ENCODE measurements around the gene VIP. TPM values are rescaled to one million over a fixed set of nuclear protein-coding genes. Genes with fewer than 3 reads are reported as not detected.

VIP gene
- total and polyA plus RNA-seq, 7 experiments from 2014 or later, result not detected

GRCh38 chr6:152721956-152722355 is 28.6 kb upstream of the VIP start:
- ChIA-PET CTCF (no interaction called here), POLR2A (no interaction called here)
- ATAC-seq, result no peak
- H3K27ac Mint-ChIP-seq, result no peak overlapping the region
- H3K4me1 Mint-ChIP-seq, result no peaks in the 10 kb centered on the region
- DNase-seq, result no peak
- Histone ChIP-seq H3K4me3 (ENCODE audit: low read length) (no peak overlapping the region), H3K27me3 (ENCODE audit: control insufficient read depth in 2 of 2, insufficient read depth in 2 of 2, low read length in 2 of 2) (no peaks in the 10 kb centered on the region), H3K36me3 (ENCODE audit: control insufficient read depth in 2 of 3, insufficient read depth in 3 of 3, low read length in 3 of 3) (no peaks in the 10 kb centered on the region), H3K9me3 (ENCODE audit: control insufficient read depth in 2 of 3, low read length in 3 of 3) (no peaks in the 10 kb centered on the region), H3K4me1 (ENCODE audit: control insufficient read depth in 2 of 2, insufficient read depth in 2 of 2, low read length in 2 of 2) (no peaks in the 10 kb centered on the region), H3K27ac (ENCODE audit: low read depth, low read length) (no peak overlapping the region)
- intact Hi-C loops (cut with micrococcal nuclease), result no loop called here
- no peaks in the 10 kb centered on the region for H3K36me3 Mint-ChIP-seq
- no peak overlapping the region for H3K4me3 Mint-ChIP-seq
- H3K9me3 Mint-ChIP-seq, result peaks cover 0 to 5% (median 0%) of the 10 kb centered on the region in 11 donors
- peaks cover 0 to 17% (median 5%) of the 10 kb centered on the region in 5 donors for H3K27me3 Mint-ChIP-seq

GRCh38 chr6:152723398-152723797 is 27.2 kb upstream of the VIP start:
- POLR2A ChIA-PET, result no interaction called here

GRCh38 chr6:152726313-152726712 is 24.3 kb upstream of the VIP start:
- CTCF ChIA-PET, result no interaction called here
- Mint-ChIP-seq H3K9me3 (peaks cover 0 to 7% (median 0%) of the 10 kb centered on the region in 11 donors), H3K4me3 (no peak overlapping the region), H3K27me3 (peaks cover 0 to 17% (median 5%) of the 10 kb centered on the region in 5 donors), H3K36me3 (no peaks in the 10 kb centered on the region), H3K4me1 (no peaks in the 10 kb centered on the region), H3K27ac (no peak overlapping the region)
- Histone ChIP-seq H3K27me3 (ENCODE audit: control insufficient read depth in 2 of 2, insufficient read depth in 2 of 2, low read length in 2 of 2) (no peaks in the 10 kb centered on the region), H3K4me1 (ENCODE audit: control insufficient read depth in 2 of 2, insufficient read depth in 2 of 2, low read length in 2 of 2) (no peaks in the 10 kb centered on the region), H3K4me3 (ENCODE audit: low read length) (no peak overlapping the region), H3K36me3 (ENCODE audit: control insufficient read depth in 2 of 3, insufficient read depth in 3 of 3, low read length in 3 of 3) (no peaks in the 10 kb centered on the region), H3K9me3 (ENCODE audit: control insufficient read depth in 2 of 3, low read length in 3 of 3) (no peaks in the 10 kb centered on the region), H3K27ac (ENCODE audit: low read depth, low read length) (no peak overlapping the region)
- no peak for ATAC-seq
- POLR2A ChIA-PET, result no interaction called here
- intact Hi-C loops (cut with micrococcal nuclease), result no loop called here
- no peak for DNase-seq

More at GRCh38 chr6:152723398-152723797, 27.2 kb upstream of the VIP start:
- Histone ChIP-seq H3K27ac (ENCODE audit: low read depth, low read length) (no peak overlapping the region), H3K4me3 (ENCODE audit: low read length) (no peak overlapping the region), H3K36me3 (ENCODE audit: control insufficient read depth in 2 of 3, insufficient read depth in 3 of 3, low read length in 3 of 3) (no peaks in the 10 kb centered on the region), H3K27me3 (ENCODE audit: control insufficient read depth in 2 of 2, insufficient read depth in 2 of 2, low read length in 2 of 2) (no peaks in the 10 kb centered on the region), H3K9me3 (ENCODE audit: control insufficient read depth in 2 of 3, low read length in 3 of 3) (no peaks in the 10 kb centered on the region), H3K4me1 (ENCODE audit: control insufficient read depth in 2 of 2, insufficient read depth in 2 of 2, low read length in 2 of 2) (no peaks in the 10 kb centered on the region)
- Mint-ChIP-seq H3K27ac (no peak overlapping the region), H3K27me3 (peaks cover 0 to 17% (median 5%) of the 10 kb centered on the region in 5 donors), H3K9me3 (peaks cover 0 to 7% (median 0%) of the 10 kb centered on the region in 11 donors), H3K4me3 (no peak overlapping the region), H3K36me3 (no peaks in the 10 kb centered on the region), H3K4me1 (no peaks in the 10 kb centered on the region)
- DNase-seq (no peak), ATAC-seq (no peak)
- CTCF ChIA-PET, result no interaction called here
- intact Hi-C loops (cut with micrococcal nuclease), result no loop called here

GRCh38 chr6:152727507-152727906 is 23.1 kb upstream of the VIP start:
- no peak overlapping the region for H3K4me3 Mint-ChIP-seq
- no peak overlapping the region for H3K27ac ChIP-seq (ENCODE audit: low read depth, low read length)
- POLR2A ChIA-PET, result no interaction called here
- no peaks in the 10 kb centered on the region for H3K36me3 ChIP-seq (ENCODE audit: control insufficient read depth in 2 of 3, insufficient read depth in 3 of 3, low read length in 3 of 3)
- ATAC-seq, result no peak
- CTCF ChIA-PET, result no interaction called here
- intact Hi-C loops (cut with micrococcal nuclease), result no loop called here
- H3K4me3 ChIP-seq (ENCODE audit: low read length), result no peak overlapping the region
- peaks cover 0 to 10% (median 5%) of the 10 kb centered on the region in 5 donors for H3K27me3 Mint-ChIP-seq
- H3K9me3 ChIP-seq (ENCODE audit: control insufficient read depth in 2 of 3, low read length in 3 of 3), result no peaks in the 10 kb centered on the region
- H3K27ac Mint-ChIP-seq, result no peak overlapping the region
- peaks cover 0 to 7% (median 0%) of the 10 kb centered on the region in 11 donors for H3K9me3 Mint-ChIP-seq
- no peaks in the 10 kb centered on the region for H3K36me3 Mint-ChIP-seq
- H3K4me1 Mint-ChIP-seq, result no peaks in the 10 kb centered on the region
- no peaks in the 10 kb centered on the region for H3K4me1 ChIP-seq (ENCODE audit: control insufficient read depth in 2 of 2, insufficient read depth in 2 of 2, low read length in 2 of 2)
- H3K27me3 ChIP-seq (ENCODE audit: control insufficient read depth in 2 of 2, insufficient read depth in 2 of 2, low read length in 2 of 2), result no peaks in the 10 kb centered on the region
- DNase-seq, result no peak

DNA sequence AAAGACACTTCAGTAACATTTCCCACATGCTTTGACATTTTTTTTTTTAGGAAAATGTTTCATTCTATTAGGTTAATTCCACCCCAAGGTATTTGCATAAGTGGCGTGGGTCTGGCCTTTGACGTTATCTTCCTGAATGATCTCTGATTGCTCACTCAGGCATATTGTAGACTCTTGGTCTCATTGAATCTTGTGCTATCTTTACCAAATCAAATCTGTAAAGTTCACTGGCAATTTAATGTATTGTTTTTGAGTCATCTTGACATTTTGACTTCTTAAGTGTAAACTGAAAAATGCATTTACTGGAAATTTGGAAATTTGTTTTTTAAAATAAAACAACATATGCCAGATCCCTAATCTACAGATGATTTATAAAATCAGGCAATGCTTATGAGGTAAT is 16.0 kb upstream of the VIP start:
- Histone ChIP-seq H3K36me3 (ENCODE audit: control insufficient read depth in 2 of 3, insufficient read depth in 3 of 3, low read length in 3 of 3) (no peaks in the 10 kb centered on the region), H3K9me3 (ENCODE audit: control insufficient read depth in 2 of 3, low read length in 3 of 3) (no peaks in the 10 kb centered on the region), H3K27me3 (ENCODE audit: control insufficient read depth in 2 of 2, insufficient read depth in 2 of 2, low read length in 2 of 2) (no peaks in the 10 kb centered on the region), H3K27ac (ENCODE audit: low read depth, low read length) (no peak overlapping the region), H3K4me3 (ENCODE audit: low read length) (no peak overlapping the region), H3K4me1 (ENCODE audit: control insufficient read depth in 2 of 2, insufficient read depth in 2 of 2, low read length in 2 of 2) (no peaks in the 10 kb centered on the region)
- CTCF ChIA-PET, result no interaction called here
- Mint-ChIP-seq H3K4me3 (no peak overlapping the region), H3K36me3 (no peaks in the 10 kb centered on the region), H3K4me1 (no peaks in the 10 kb centered on the region), H3K9me3 (peaks cover 0 to 7% (median 0%) of the 10 kb centered on the region in 11 donors), H3K27me3 (peaks cover 0 to 5% (median 0%) of the 10 kb centered on the region in 5 donors), H3K27ac (no peak overlapping the region)
- DNase-seq (no peak), ATAC-seq (no peak)
- intact Hi-C loops (cut with micrococcal nuclease), result no loop called here
- POLR2A ChIA-PET, result no interaction called here

- Histone ChIP-seq H3K4me3 (ENCODE audit: low read length) (no peak overlapping the region), H3K36me3 (ENCODE audit: control insufficient read depth in 2 of 3, insufficient read depth in 3 of 3, low read length in 3 of 3) (no peaks in the 10 kb centered on the region), H3K4me1 (ENCODE audit: control insufficient read depth in 2 of 2, insufficient read depth in 2 of 2, low read length in 2 of 2) (no peaks in the 10 kb centered on the region), H3K9me3 (ENCODE audit: control insufficient read depth in 2 of 3, low read length in 3 of 3) (no peaks in the 10 kb centered on the region), H3K27ac (ENCODE audit: low read depth, low read length) (no peak overlapping the region), H3K27me3 (ENCODE audit: control insufficient read depth in 2 of 2, insufficient read depth in 2 of 2, low read length in 2 of 2) (no peaks in the 10 kb centered on the region)
- Mint-ChIP-seq H3K27ac (no peak overlapping the region), H3K27me3 (peaks cover 0 to 5% (median 0%) of the 10 kb centered on the region in 5 donors), H3K36me3 (no peaks in the 10 kb centered on the region), H3K4me3 (no peak overlapping the region), H3K9me3 (peaks cover 0 to 7% (median 0%) of the 10 kb centered on the region in 11 donors), H3K4me1 (no peaks in the 10 kb centered on the region)
- no peak for DNase-seq
- ATAC-seq, result peak; percentile 44
- intact Hi-C loops (cut with micrococcal nuclease), result no loop called here
- ChIA-PET POLR2A (no interaction called here), CTCF (no interaction called here)
Measured at GRCh38 chr6:152736687-152737273, 13.8 kb upstream of the VIP start.

DNA sequence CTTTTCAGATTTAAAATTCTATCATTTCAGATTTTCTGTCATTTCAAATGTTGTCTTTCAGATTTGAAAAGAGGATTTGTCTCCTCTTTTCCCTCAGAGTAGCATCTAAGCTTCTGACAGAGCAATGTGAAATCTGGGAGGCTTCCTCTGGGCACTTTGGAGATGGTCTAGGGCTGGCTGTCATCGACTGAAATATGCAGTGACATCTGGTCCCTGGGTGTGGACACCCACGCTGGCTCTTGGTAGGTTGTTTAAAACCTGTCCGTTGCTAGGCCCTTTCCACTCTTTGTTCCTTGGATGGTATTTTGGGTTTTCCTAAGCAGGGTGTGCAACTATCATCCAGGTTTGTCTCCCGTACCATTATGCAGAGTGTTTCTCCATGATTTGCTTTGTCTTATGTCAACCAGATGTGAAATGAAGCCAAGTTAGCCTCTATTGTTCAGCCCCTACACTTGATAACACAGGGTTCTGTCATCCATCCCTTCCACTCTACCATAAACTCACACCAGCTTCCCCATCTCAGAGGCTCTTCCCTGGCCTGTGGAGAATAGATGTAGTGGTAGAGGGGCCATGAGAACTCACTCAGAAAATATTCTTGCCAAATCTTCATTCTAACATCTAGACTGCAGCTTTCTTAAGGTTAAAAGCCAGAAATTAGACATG is 5.0 kb upstream of the VIP start:
- no peaks in the 10 kb centered on the region for H3K27me3 ChIP-seq (ENCODE audit: control insufficient read depth in 2 of 2, insufficient read depth in 2 of 2, low read length in 2 of 2)
- no peaks in the 10 kb centered on the region for H3K4me1 ChIP-seq (ENCODE audit: control insufficient read depth in 2 of 2, insufficient read depth in 2 of 2, low read length in 2 of 2)
- peaks cover 0 to 5% (median 4%) of the 10 kb centered on the region in 5 donors for H3K27me3 Mint-ChIP-seq
- DNase-seq (no peak), ATAC-seq (no peak)
- intact Hi-C loops (cut with micrococcal nuclease), result loop anchor here in 1 of 2 donors (5.0 kb wide), 1 partner anchor 202 kb away; no protein-coding TSS in a partner anchor
- no peaks in the 10 kb centered on the region for H3K36me3 Mint-ChIP-seq
- H3K9me3 ChIP-seq (ENCODE audit: control insufficient read depth in 2 of 3, low read length in 3 of 3), result no peaks in the 10 kb centered on the region
- no peaks in the 10 kb centered on the region for H3K36me3 ChIP-seq (ENCODE audit: control insufficient read depth in 2 of 3, insufficient read depth in 3 of 3, low read length in 3 of 3)
- no peaks in the 10 kb centered on the region for H3K4me1 Mint-ChIP-seq
- no peak overlapping the region for H3K27ac ChIP-seq (ENCODE audit: low read depth, low read length)
- POLR2A ChIA-PET, result no interaction called here
- H3K4me3 ChIP-seq (ENCODE audit: low read length), result no peak overlapping the region
- peaks cover 0 to 2% (median 0%) of the 10 kb centered on the region in 11 donors for H3K9me3 Mint-ChIP-seq
- H3K4me3 Mint-ChIP-seq, result no peak overlapping the region
- CTCF ChIA-PET, result no interaction called here
- no peak overlapping the region for H3K27ac Mint-ChIP-seq
